NCI-H460 (cell line): Measurements from ENCODE around the gene PRELP. TPM values are rescaled to one million over a fixed set of nuclear protein-coding genes. Genes with fewer than 3 reads are reported as not detected.
"Not testable (repeated sequence)": the region's sequence is repeated elsewhere in the genome, so short reads cannot be mapped to it uniquely, and the experiment has no call there.

Source experiments
- DNase-seq: peaks from one replicate; pipeline ENCODE4 v3.0.0-alpha.2; 2016; ENCODE audit warnings: low read depth; ENCODE audit errors: extremely low read depth
- polyA plus RNA-seq: library from polyadenylated mRNA; depleted of rRNA; stranded (reverse); fragments of >200 nt; gene quantifications from 2 replicates; pipeline ENCODE4 v1.2.3, GENCODE V29; 2014; cell fraction: nucleus; rRNA removed
- total RNA-seq: library from RNA; depleted of rRNA; stranded (reverse); fragments of >200 nt; shearing (Covaris generic); gene quantifications from 2 replicates; pipeline ENCODE4 v1.2.3, GENCODE V29; 2014; rRNA removed

Gene PRELP
- not detected in 2 replicates for total RNA-seq
- not detected in 2 replicates for polyA plus RNA-seq

DNA sequence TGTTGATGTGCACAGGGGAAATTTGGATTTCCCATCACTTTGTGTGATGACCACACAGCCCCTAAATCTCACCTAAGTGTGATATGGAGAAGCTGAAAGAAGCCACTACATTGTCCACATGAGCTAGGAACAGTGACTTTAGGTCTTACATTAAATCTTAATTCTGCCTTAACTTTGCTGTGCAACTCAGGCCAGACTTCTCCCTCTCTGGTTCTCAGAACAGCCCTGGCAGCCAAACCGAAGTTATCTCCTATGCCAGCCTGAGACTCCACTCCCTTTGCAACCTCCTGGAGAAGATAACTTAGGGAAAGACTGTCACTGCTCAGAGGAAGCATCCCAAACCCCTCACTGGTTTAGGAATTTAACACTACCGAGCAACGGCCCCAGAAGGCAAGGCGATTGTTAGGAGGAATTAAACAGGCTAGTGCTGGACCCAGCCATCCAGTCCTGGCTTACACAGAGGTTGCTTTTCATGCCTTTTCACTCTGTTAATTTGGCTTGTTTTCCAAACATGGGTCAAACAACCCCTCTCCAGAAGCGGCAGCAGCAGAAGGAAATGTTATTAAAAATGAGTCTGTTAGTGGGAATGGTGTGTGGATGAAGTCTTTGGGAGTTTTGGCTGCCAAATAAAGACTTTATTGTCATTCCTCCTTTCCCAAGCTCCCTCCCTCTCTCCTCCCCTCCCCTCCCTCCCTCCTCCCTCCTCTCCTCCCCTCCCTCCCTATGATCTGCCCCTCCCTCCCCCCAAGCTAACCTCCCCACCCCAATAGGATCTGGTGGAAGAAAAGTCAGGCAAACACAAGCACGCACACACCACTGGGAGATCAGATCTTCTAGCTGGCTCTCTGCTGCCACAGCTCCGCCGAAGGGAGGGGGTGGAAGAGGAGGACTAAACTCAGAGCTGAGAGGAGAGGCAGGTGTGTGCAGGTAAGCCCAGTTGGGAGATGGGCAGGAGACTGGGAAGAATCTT is at the start of gene PRELP:
Gene PRELP, plus strand, starts transcription at position 795 of the 970 bp plus-strand sequence. CDS start 7,379 bp downstream, outside the sequence.
- no peak for DNase-seq

DNA sequence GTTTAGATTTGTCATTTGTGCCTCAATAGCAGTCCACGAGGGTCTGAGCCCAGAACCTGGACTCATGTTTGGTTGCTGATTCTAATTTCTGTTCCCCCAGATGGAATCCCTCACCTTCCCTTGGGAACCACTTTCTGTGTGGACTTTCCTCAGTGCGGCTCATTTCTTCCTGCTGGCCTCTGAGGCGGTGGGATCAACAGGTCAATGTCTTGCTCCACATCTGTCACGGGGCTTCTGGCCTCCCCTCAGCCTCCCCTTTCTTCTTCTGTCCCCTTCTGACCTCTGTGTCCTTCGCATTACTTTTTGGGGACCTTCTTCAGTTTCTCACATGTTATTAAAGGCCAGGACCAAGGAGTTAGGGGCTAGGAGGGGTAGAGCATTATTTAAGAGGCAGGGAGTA is 49.2 kb upstream of the PRELP start:
- no peak for DNase-seq

DNA sequence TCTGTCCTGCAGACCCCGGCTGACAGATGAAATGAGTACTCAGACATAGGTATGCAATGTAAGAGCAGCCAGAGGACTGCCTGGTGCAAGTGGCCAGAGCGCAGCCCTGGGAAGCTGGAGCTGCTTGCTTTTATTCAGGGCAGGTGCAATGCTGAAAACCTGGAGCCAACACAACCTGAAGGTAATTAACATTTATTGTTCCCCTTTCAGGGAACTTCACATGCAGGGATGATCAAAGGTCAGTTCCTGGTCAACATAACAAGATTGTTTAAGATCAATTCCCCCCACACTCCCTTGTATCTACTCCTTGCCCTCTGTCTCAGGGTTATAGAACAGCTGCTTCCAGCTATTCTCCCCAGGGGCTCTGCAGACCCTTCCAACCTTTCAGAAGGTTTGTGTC is 48.7 kb upstream of the PRELP start:
- no peak for DNase-seq

- DNase-seq, result no peak
These were observed 48.2 kb upstream of the PRELP start for GRCh38 chr1:203427451-203427850.

DNA sequence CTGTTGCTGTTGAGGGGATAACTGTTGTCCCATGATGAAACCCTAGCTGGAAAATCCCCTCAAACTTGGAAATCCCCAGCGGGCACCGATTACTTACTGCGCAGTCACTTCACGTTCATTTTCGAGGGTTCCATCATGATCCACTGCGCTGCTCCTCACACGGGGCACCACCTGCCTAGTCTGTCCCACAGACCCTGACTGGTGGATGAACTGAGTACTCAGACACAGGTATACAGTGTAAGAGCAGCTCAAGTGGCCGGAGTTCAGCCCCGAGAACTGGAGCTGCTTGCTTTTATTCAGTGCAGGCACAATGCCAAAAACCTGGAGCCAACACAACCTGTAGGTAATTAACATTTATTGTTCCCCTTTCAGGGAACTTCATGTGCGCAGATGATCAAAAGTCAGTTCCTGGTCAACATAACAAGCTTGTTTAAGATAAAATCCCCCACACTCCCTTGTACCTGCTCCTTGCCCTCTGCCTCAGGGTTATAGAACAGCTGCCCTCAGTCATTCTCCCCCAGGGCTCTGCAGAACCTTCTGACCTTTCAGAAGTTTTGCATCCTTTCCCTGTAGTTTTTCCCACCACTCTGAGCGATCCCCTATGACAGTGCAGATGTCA is 46.5 kb upstream of the PRELP start:
- DNase-seq, result no peak

- DNase-seq, result no peak
These were observed 40.0 kb upstream of the PRELP start for GRCh38 chr1:203435615-203436014.

DNA sequence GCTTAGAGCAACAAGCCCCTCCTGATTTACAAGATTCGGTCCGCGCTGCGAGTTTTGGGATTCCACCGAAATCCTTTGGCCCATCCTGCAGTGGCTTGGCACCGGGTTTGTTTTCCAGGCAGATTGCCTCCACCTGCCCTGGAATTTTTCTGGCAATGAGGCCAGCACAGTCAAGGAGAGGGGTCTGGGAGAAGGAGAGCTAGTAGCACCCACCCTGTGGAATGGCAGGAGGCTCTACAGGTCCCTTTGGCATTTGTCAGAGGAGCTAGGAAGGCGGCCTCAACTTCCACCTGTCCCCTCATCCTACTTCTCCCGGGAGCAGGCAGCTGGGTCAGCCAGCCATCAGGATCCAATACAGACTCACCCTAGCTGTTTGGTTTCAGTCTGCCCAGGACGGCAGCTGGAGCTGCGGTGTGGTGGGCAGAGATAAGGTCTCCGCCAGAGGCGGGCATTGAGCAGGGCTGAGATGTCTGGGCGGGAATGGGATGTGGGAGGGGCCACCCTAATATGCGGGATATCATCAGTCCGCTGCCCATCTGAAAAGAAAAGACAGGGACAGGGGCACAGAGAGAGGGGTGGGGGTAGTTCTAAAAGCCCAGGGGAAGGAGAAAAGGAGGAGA is 37.8 kb upstream of the PRELP start:
- DNase-seq, result no peak

- DNase-seq, result no peak
These were observed 36.4 kb upstream of the PRELP start for GRCh38 chr1:203439131-203439730.

GRCh38 chr1:203440771-203441170 is 34.8 kb upstream of the PRELP start:
- DNase-seq, result peak; percentile 14

- no peak for DNase-seq
These were observed 33.8 kb upstream of the PRELP start for GRCh38 chr1:203441766-203442165.

DNA sequence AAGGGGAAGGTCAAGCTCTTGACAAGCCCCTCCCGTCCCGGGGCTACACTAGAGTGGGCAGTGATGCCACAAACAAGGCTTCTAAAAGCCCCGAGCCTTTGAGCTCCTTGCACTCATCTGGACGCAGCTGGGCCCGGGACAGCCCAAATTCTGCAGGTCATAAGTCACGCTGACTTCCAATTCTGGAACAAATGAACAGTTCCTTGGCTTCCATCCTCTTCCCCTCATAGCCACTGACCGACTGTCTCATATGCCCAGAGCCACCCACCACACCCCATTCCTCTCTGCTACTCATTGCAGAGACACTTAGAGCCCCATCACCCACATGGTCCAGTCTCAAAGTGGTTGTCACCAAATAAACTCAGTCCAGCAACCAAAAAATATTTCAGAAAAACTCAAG is 32.8 kb upstream of the PRELP start:
- DNase-seq, result no peak

DNA sequence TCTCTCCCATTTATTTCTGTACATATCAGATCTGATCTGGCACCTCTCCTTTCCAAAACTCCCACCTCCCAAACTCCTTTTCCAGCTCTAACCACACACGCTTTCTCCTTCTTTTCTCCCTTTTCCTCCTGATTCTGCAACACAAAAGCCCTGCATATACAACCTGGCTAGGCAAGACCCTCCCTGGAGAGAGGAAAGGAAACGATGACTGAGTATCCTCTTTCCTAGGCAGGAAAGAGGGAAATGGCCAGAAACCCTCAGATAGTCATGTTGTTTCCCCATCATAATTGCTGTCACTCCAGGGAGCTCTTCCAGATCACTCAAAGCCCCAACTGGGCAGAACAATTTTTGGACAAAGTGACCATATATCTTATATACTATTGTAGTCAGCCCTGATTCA is 32.3 kb upstream of the PRELP start:
- DNase-seq, result no peak

GRCh38 chr1:203444171-203444576 is 31.4 kb upstream of the PRELP start:
- DNase-seq, result no peak

DNA sequence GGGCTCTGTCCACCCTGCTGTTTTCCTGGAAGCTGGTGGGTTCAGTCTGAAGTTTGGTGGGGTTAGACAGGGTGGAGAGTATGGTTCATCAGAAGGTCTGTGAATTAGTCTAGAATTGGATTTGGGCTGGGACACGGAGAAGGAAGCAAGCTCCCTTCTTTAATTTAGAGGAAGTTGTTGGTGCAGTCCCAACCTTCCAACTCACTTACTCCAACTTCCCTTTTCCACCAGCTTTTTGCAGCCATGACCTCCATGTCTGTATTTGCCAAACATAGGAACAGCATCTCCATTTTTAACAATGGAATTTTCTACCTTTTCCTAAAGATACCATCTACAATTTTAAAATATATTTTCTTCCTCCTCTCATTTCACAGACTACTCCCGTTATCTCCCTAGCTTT is 28.5 kb upstream of the PRELP start:
- DNase-seq, result no peak

DNA sequence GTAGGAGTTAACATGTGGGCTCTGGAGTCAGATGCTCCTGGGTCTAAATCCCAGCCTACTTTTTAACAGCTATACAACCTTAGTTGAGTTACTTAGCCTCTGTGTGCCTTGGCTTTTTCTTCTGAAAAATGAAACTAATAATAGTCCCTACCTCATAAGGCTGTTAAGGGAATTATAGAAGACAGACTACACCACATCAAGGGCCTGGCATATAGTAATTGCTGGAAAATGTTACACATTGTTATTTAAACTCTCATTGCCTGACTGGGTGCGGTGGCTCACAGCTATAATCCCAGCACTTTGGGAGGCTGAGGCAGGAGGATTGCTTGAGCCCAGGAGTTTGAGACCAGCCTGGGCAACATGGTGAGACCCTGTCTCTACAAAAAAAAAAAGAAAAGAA is 28.0 kb upstream of the PRELP start:
- not testable (repeated sequence) for DNase-seq

DNA sequence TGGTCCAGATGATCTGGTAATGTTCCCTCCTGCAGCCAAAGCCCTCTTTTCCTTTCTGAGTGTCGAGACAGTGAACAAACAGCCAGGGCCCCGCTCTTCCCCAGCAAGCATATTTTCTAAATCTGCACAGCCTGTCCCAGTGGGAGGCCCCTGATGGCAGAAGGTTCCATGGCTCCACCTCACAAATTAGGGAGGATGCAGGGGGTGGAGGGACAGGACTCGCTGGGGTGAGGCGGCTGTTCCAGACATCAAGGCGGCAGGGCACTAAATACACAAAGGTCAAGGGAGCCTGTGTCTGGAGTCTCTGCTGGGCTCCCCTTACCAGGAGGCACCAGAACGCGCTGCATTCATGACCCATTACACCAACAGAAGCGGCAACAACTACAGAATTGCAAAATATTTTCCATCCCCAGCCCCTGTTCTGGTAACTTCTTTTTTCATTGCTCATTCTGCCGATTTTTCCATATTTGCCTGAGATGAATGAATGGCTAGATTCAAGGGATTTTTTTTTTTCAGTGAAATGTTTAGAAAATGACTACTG is 27.0 kb upstream of the PRELP start:
- DNase-seq, result no peak

DNA sequence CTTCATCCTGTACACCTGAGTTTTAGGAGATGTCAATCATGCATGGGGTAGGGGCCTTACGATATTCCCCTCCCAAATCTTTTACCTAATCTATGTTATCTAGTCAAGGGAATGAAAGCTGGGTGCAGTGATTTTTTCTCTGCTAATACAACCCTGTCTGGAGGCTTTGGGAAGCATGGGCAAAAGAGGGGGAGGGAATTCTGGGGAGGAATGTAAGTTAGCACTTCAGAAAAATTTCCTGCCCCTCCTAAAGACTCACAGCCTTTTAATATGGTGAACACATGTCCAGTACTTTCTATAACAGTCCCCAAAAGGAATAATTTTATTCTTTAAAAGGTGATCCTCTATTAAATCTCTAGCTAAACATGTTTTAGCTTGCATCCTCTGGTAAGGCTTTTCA is 25.6 kb upstream of the PRELP start:
- no peak for DNase-seq

- no peak for DNase-seq
These were observed 25.0 kb upstream of the PRELP start for GRCh38 chr1:203450479-203451149.

GRCh38 chr1:203451836-203452784 is 23.5 kb upstream of the PRELP start:
- no peak for DNase-seq
